ENCODE measurements around the gene AFMID.
"Not testable (repeated sequence)": the region's sequence is repeated elsewhere in the genome, so short reads cannot be mapped to it uniquely, and the experiment has no call there.

DNA sequence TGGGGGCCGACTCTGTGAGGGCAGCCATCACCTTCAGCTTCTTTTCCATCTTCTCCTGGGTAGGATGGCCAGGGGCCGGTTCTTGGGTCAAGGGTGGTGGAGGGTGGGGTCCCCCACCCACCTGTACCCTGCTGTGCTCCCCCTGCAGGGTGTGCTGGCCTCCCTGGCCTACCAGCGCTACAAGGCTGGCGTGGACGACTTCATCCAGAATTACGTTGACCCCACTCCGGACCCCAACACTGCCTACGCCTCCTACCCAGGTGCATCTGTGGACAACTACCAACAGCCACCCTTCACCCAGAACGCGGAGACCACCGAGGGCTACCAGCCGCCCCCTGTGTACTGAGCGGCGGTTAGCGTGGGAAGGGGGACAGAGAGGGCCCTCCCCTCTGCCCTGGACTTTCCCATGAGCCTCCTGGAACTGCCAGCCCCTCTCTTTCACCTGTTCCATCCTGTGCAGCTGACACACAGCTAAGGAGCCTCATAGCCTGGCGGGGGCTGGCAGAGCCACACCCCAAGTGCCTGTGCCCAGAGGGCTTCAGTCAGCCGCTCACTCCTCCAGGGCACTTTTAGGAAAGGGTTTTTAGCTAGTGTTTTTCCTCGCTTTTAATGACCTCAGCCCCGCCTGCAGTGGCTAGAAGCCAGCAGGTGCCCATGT is 15.4 kb upstream of the AFMID start:
- TF ChIP-seq CTCF (conservative IDR thresholded peaks at IDR 0.05; ENCODE audit: low read length); EZH2phosphoT487 (IDR thresholded peaks at IDR 0.05; ENCODE audit: borderline replicate concordance): not testable (repeated sequence)
